GM23338 (cell line): ENCODE results near the gene COL4A6.

ENCODE experiments used
- CREB1 ChIP-seq: fragments of 250-450 bp; sonication (Bioruptor Pico); IDR thresholded peaks from 2 replicates; pipeline ENCODE4 v1.5.0; 2020; ENCODE audit warnings: low read depth, mild to moderate bottlenecking, moderate library complexity
- CTCF ChIP-seq, 2 experiments: fragments of 200-600 bp in 1 of 2; sonication (generic) in 1 of 2; conservative IDR thresholded peaks; 2 replicates each; pipeline versions ENCODE4 v1.5.1 to v1.6.1; 2016 to 2017; ENCODE audit warnings: antibody characterized with exemption in 2 of 2, low read depth in 2 of 2, mild to moderate bottlenecking in 2 of 2, moderate library complexity in 1 of 2
- EZH2 ChIP-seq: fragments of 200-600 bp; sonication (generic); IDR thresholded peaks from one replicate; pipeline ENCODE4 v1.8.0; 2017; ENCODE audit warnings: antibody characterized with exemption, mild to moderate bottlenecking, low read depth; ENCODE audit not compliant: unreplicated experiment
- EZH2phosphoT487 ChIP-seq: fragments of 200-600 bp; sonication (generic); IDR thresholded peaks from one replicate; pipeline ENCODE4 v1.8.1; 2018; ENCODE audit warnings: antibody characterized with exemption; ENCODE audit not compliant: unreplicated experiment
- REST ChIP-seq: IDR thresholded peaks from one replicate; pipeline ENCODE4 v1.6.1; 2018; ENCODE audit warnings: antibody characterized with exemption; ENCODE audit not compliant: unreplicated experiment

GRCh38 chrX:108203540-108203939, 234.7 kb downstream of the COL4A6 start:
- TF ChIP-seq EZH2phosphoT487, result no peak
- TF ChIP-seq CTCF (conservative IDR thresholded peaks at IDR 0.05; ENCODE audit: low read depth in 2 of 2), result no peak
- TF ChIP-seq EZH2, result no peak
- no peak for TF ChIP-seq CREB1 (CRISPR knock-in tag)
- no peak for TF ChIP-seq REST
